Stomach (tissue), 9 donors: ENCODE measurements around the gene NR3C1. TPM values are rescaled to one million over a fixed set of nuclear protein-coding genes. Genes with fewer than 3 reads are reported as not detected.

ENCODE experiments used
- DNase-seq, 2 donors: peaks; one replicate each; pipeline versions ENCODE4 v3.0.0 to v3.0.0-alpha.2; 2013 to 2019
- H3K27ac ChIP-seq, 5 donors: fragments of 200-600 bp in 4 of 5; sonication (generic) in 4 of 5; one replicate each; pipeline ENCODE4 v1.5.1; 2013 to 2019; ENCODE audit warnings: mild to moderate bottlenecking in 1 of 5, moderate library complexity in 1 of 5
- H3K27me3 ChIP-seq, 3 donors: fragments of 200-600 bp; sonication (generic); one replicate each; pipeline ENCODE4 v1.5.1; 2017 to 2019; ENCODE audit warnings: mixed run types in 1 of 3
- H3K36me3 ChIP-seq, 4 donors: fragments of 200-600 bp; sonication (generic); 1 replicate in 3 of 4; 2 replicates in 1 of 4; pipeline ENCODE4 v1.5.1; 2016 to 2019
- H3K4me1 ChIP-seq, 4 donors: fragments of 200-600 bp; sonication (generic); one replicate each; pipeline ENCODE4 v1.5.1; 2016 to 2019
- H3K4me3 ChIP-seq, 4 donors: fragments of 200-600 bp; sonication (generic) in 3 of 4; one replicate each; pipeline ENCODE4 v1.5.1; 2016 to 2019; ENCODE audit warnings: mild to moderate bottlenecking in 1 of 4
- H3K9me3 ChIP-seq, 4 donors: fragments of 200-600 bp; sonication (generic); one replicate each; pipeline ENCODE4 v1.5.1; 2016 to 2019
- CTCF ChIP-seq, 7 experiments: fragments of 450-650 bp in 4 of 7; fragments of 200-600 bp in 3 of 7; sonication (generic) in 3 of 7; IDR thresholded peaks; one replicate each; pipeline ENCODE4 v1.5.1; 2016 to 2019; ENCODE audit warnings: antibody characterized with exemption in 7 of 7, control low read depth in 2 of 7, mild to moderate bottlenecking in 1 of 7
- EP300 ChIP-seq: sonication (generic); formaldehyde crosslinking; IDR thresholded peaks from one replicate; pipeline ENCODE4 v1.6.1; 2017; ENCODE audit warnings: antibody characterized with exemption
- POLR2A ChIP-seq, 4 donors: fragments of 450-650 bp; IDR thresholded peaks; one replicate each; pipeline ENCODE4 v1.6.1; 2016; ENCODE audit warnings: antibody characterized with exemption in 4 of 4, control low read depth in 2 of 4, mild to moderate bottlenecking in 1 of 4, moderate library complexity in 1 of 4
- POLR2AphosphoS5 ChIP-seq, 3 donors: sonication (generic); formaldehyde crosslinking; IDR thresholded peaks; one replicate each; pipeline ENCODE4 v1.6.1; 2016; ENCODE audit warnings: antibody characterized with exemption in 3 of 3
- WGBS, 5 donors: extraction: QIAGEN DNeasy Blood & Tissue Kit in 3 of 5; methylation state at CpG; one replicate each; pipeline versions ENCODE4 v1.1.5 to v1.1.7; 2013 to 2018; 5-methylcytosine and 5-hydroxymethylcytosine counted together
- intact Hi-C: fragments of 100-400 bp; cut with DNase I; formaldehyde crosslinking; loops from one replicate; pipeline ENCODE4 v1.15.1; 2023; ENCODE audit warnings: low total_unique reads
- polyA plus RNA-seq, 3 donors: library from polyadenylated mRNA; stranded (reverse); fragments of 200-250 nt; gene quantifications; one replicate each; pipeline ENCODE4 v1.2.3, GENCODE V29; 2013
- total RNA-seq, 5 donors: library from RNA; depleted of rRNA; stranded (reverse); fragments of >200 nt; gene quantifications; one replicate each; pipeline versions ENCODE4 v1.1.0 to v1.2.3, GENCODE V29; 2014 to 2016
- donor health status: healthy with polysubstance abuse.
- donor health status: Bipolar disorder and iron deficiency.
- donor health status: healthy.

Gene NR3C1
- total and polyA plus RNA-seq, 8 donors: 6.4 to 82.8 (median 15.8) TPM

DNA sequence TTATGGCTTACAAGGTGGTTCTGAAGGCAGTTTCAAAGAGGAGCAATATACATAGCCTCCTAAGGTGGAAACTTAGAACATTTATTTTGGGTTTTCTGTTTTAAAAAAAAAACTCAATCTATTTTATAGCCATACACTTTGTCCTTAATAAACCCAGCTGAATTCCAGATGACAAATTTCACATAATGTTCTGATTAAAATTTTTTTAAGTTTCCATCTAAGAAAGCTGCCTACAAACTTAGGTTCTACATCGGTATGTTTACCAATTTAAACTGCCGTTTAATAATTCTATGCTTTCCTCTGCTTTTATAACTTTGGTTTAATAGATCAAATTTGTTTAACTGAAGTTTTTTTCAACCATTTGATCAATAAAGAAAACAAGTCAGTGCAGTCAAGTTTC, 12.5 kb downstream of the NR3C1 start:
- Histone ChIP-seq H3K4me3 (no peak overlapping the region), H3K4me1 (peaks cover 24 to 93% (median 56%) of the 10 kb centered on the region in 4 donors), H3K27ac (no peak overlapping the region), H3K9me3 (peaks cover 0 to 4% (median 0%) of the 10 kb centered on the region in 4 donors), H3K27me3 (no peaks in the 10 kb centered on the region), H3K36me3 (no peaks in the 10 kb centered on the region)
- TF ChIP-seq POLR2AphosphoS5 (IDR thresholded peaks at IDR 0.05): no peak
- TF ChIP-seq POLR2A (IDR thresholded peaks at IDR 0.05): no peak
- TF ChIP-seq CTCF (IDR thresholded peaks at IDR 0.05): no peak
- TF ChIP-seq EP300: no peak
- DNase-seq: no peak
- WGBS, 5 donors: 78 to 91% (median 79%) methylated on average over 2 of the region's 2 CpGs
- intact Hi-C loops: no loop called here

GRCh38 chr5:143390258-143390657, 13.2 kb downstream of the NR3C1 start:
- Histone ChIP-seq H3K36me3 (peaks cover 0 to 4% (median 0%) of the 10 kb centered on the region in 4 donors), H3K4me3 (no peak overlapping the region), H3K27me3 (no peaks in the 10 kb centered on the region), H3K27ac (no peak overlapping the region), H3K4me1 (peaks cover 17 to 86% (median 49%) of the 10 kb centered on the region in 4 donors), H3K9me3 (peaks cover 0 to 10% (median 5%) of the 10 kb centered on the region in 4 donors)
- intact Hi-C loops: no loop called here
- TF ChIP-seq POLR2AphosphoS5 (IDR thresholded peaks at IDR 0.05) (no peak), CTCF (IDR thresholded peaks at IDR 0.05) (no peak), POLR2A (IDR thresholded peaks at IDR 0.05) (no peak), EP300 (no peak)
- no peak for DNase-seq

DNA sequence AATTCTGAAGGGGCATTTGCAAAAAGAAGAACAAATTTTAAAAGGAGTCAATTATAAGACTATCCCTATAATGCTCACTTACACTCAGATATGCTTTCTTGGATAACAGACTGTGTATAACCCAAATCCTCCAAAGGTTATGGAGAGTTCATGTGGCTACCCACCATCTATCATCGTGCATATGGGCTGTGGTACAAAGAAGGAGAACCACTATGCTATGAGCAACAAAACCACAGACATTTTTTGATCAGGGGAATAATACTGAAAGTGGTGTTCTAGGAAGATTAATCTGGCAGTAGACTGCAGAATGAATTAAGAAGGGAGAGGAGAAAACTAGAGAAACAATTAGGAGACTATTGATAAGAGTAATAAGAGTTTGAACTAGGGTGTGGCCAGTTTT, 16.8 kb downstream of the NR3C1 start:
- Histone ChIP-seq H3K4me3 (no peak overlapping the region), H3K27ac (no peak overlapping the region), H3K9me3 (peaks cover 0 to 19% (median 12%) of the 10 kb centered on the region in 4 donors), H3K36me3 (peaks cover 0 to 31% (median 4%) of the 10 kb centered on the region in 4 donors), H3K4me1 (peaks cover 0 to 51% (median 28%) of the 10 kb centered on the region in 4 donors), H3K27me3 (no peaks in the 10 kb centered on the region)
- WGBS, 5 donors: 70 to 84% (median 73%) methylated on average over 1 of the region's 1 CpG
- intact Hi-C loops: no loop called here
- DNase-seq: no peak
- TF ChIP-seq CTCF (IDR thresholded peaks at IDR 0.05): no peak
- no peak for TF ChIP-seq POLR2A (IDR thresholded peaks at IDR 0.05)
- TF ChIP-seq EP300: no peak
- no peak for TF ChIP-seq POLR2AphosphoS5 (IDR thresholded peaks at IDR 0.05)

DNA sequence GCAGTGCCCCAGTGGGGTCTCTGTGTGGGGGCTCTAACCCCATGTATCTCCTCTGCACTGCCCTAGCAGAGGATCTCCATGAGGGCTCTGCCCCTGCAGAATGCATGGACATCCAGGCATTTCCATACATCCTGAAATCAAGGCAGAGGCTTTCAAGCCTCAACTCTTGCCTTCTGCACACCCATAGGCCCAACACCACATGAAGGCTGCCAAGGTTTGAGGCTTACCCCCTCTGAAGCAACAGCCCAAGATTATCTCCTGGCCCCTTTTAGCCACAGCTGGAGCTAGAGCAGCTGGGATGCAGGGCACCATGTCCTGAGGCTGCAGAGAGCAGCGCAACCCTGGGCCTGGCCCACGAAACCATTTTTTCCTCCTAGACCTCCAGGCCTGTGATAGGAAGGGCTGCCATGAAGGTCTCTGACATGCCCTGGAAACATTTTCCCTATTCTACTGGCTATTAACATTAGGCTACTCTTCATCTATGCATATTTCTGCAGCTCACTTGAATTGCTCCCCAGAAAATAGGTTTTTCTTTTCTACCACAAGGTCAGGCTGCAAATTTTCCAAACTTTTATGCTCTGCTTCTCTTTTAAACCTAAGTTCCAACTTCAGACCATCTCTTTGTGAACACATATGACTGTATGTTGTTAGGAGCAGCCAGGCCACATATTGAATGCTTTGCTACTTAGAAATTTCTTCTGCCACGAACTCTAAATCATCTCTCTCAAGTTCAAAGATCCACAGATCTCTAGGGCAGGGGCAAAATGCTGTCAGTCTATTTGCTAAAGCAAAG, 18.4 kb downstream of the NR3C1 start:
- H3K9me3 ChIP-seq: peaks cover 0 to 19% (median 12%) of the 10 kb centered on the region in 4 donors
- peaks cover 0 to 39% (median 24%) of the 10 kb centered on the region in 4 donors for H3K4me1 ChIP-seq
- intact Hi-C loops: no loop called here
- H3K27me3 ChIP-seq: no peaks in the 10 kb centered on the region
- no peak overlapping the region for H3K4me3 ChIP-seq
- peaks cover 0 to 31% (median 4%) of the 10 kb centered on the region in 4 donors for H3K36me3 ChIP-seq
- 67 to 100% (median 87%) methylated on average over 3 of the region's 3 CpGs for WGBS, 5 donors
- H3K27ac ChIP-seq: no peak overlapping the region
- no peak for TF ChIP-seq POLR2A (IDR thresholded peaks at IDR 0.05)
- TF ChIP-seq CTCF (IDR thresholded peaks at IDR 0.05): no peak
- TF ChIP-seq POLR2AphosphoS5 (IDR thresholded peaks at IDR 0.05): no peak
- TF ChIP-seq EP300: no peak
- DNase-seq: no peak
